ENCODE data around the gene RAB8A.
"Not testable (repeated sequence)": the region's sequence is repeated elsewhere in the genome, so short reads cannot be mapped to it uniquely, and the experiment has no call there.

The RAB8A gene

GRCh38 chr19:16170134-16170533, 58.4 kb downstream of the RAB8A start:
- Histone ChIP-seq H3K9me3 (ENCODE audit: low read length) (0 out of 2 replicates have a peak, but pooled peaks cover 2% of the 10 kb centered on the region), H3K36me3 (ENCODE audit: insufficient read depth, low read length) (no peaks in the 10 kb centered on the region; the same call in 1 of the 2 replicates), H3K9ac (ENCODE audit: low read length) (no peak overlapping the region), H3K27ac (ENCODE audit: low read depth, low read length, poor library complexity, severe bottlenecking) (no peak overlapping the region), H4K20me1 (ENCODE audit: insufficient read depth, low read length) (no peaks in the 10 kb centered on the region), H3K9me2 (ENCODE audit: low read depth, low read length) (no peaks in the 10 kb centered on the region), H3K4me2 (ENCODE audit: low read length) (no peak overlapping the region), H3K4me3 (ENCODE audit: low read depth, low read length, poor library complexity, severe bottlenecking) (no peak overlapping the region), H3K4me1 (ENCODE audit: insufficient read depth, low read length, severe bottlenecking) (no peaks in the 10 kb centered on the region), H2AFZ (ENCODE audit: low read length) (no peak overlapping the region), H3F3A (ENCODE audit: insufficient read depth, low read length) (no peaks in the 10 kb centered on the region), H3K79me2 (ENCODE audit: insufficient read depth, low read length) (no peaks in the 10 kb centered on the region), H3K27me3 (ENCODE audit: insufficient read depth, low read length) (no peaks in the 10 kb centered on the region)
- TF ChIP-seq CTCF (IDR thresholded peaks at IDR 0.05; ENCODE audit: low read length) (no peak), EZH2 (IDR thresholded peaks at IDR 0.05; ENCODE audit: borderline replicate concordance, low read length) (no peak)

GRCh38 chr19:16175954-16176353, 64.3 kb downstream of the RAB8A start:
- 0 out of 2 replicates have a peak, but pooled peaks cover 2% of the 10 kb centered on the region for H3K9me3 ChIP-seq (ENCODE audit: low read length)
- TF ChIP-seq EZH2 (IDR thresholded peaks at IDR 0.05; ENCODE audit: borderline replicate concordance, low read length) (no peak), CTCF (IDR thresholded peaks at IDR 0.05; ENCODE audit: low read length) (no peak)
- no peak overlapping the region for H3K4me3 ChIP-seq (ENCODE audit: low read depth, low read length, poor library complexity, severe bottlenecking)
- no peak overlapping the region for H2AFZ ChIP-seq (ENCODE audit: low read length)
- no peaks in the 10 kb centered on the region for H3K9me2 ChIP-seq (ENCODE audit: low read depth, low read length)
- no peaks in the 10 kb centered on the region for H4K20me1 ChIP-seq (ENCODE audit: insufficient read depth, low read length)
- H3K27me3 ChIP-seq (ENCODE audit: insufficient read depth, low read length): no peaks in the 10 kb centered on the region; the same call in 1 of the 2 replicates
- H3K4me2 ChIP-seq (ENCODE audit: low read length): no peak overlapping the region
- no peak overlapping the region for H3K27ac ChIP-seq (ENCODE audit: low read depth, low read length, poor library complexity, severe bottlenecking)
- H3K79me2 ChIP-seq (ENCODE audit: insufficient read depth, low read length): no peaks in the 10 kb centered on the region
- H3K36me3 ChIP-seq (ENCODE audit: insufficient read depth, low read length): no peaks in the 10 kb centered on the region; the same call in 1 of the 2 replicates
- H3F3A ChIP-seq (ENCODE audit: insufficient read depth, low read length): no peaks in the 10 kb centered on the region
- H3K4me1 ChIP-seq (ENCODE audit: insufficient read depth, low read length, severe bottlenecking): no peaks in the 10 kb centered on the region
- no peak overlapping the region for H3K9ac ChIP-seq (ENCODE audit: low read length)

DNA sequence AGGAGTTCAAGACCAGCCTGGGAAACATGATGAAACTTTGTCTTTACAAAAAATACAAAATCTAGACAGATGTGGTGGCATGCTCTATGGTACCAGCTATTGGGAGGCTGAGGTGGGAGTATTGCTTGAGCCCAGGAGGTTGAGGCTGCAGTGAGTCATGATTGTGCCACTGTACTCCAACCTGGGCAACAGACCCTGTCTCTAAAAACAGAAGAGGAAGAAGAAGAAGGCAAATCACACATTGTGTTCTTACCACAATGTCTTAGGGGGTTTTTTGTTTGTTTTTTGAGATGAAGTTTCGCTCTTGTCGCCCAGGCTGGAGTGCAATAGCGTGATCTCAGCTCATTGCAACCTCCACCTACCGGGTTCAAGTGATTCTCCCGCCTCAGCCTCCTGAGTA, 67.2 kb downstream of the RAB8A start:
- not testable (repeated sequence) for H3K4me3 ChIP-seq (ENCODE audit: low read depth, low read length, poor library complexity, severe bottlenecking); H3K79me2 ChIP-seq (ENCODE audit: insufficient read depth, low read length); H3F3A ChIP-seq (ENCODE audit: insufficient read depth, low read length); H4K20me1 ChIP-seq (ENCODE audit: insufficient read depth, low read length); H3K9me2 ChIP-seq (ENCODE audit: low read depth, low read length); H3K4me2 ChIP-seq (ENCODE audit: low read length); H3K36me3 ChIP-seq (ENCODE audit: insufficient read depth, low read length); H3K9me3 ChIP-seq (ENCODE audit: low read length); H3K27ac ChIP-seq (ENCODE audit: low read depth, low read length, poor library complexity, severe bottlenecking); H3K9ac ChIP-seq (ENCODE audit: low read length); H2AFZ ChIP-seq (ENCODE audit: low read length); H3K27me3 ChIP-seq (ENCODE audit: insufficient read depth, low read length)
- peaks cover 13% of the 10 kb centered on the region for H3K4me1 ChIP-seq (ENCODE audit: insufficient read depth, low read length, severe bottlenecking)

- Histone ChIP-seq H3F3A (ENCODE audit: insufficient read depth, low read length) (no peaks in the 10 kb centered on the region; the same call in 1 of the 2 replicates), H3K4me3 (ENCODE audit: low read depth, low read length, poor library complexity, severe bottlenecking) (no peak overlapping the region), H3K9ac (ENCODE audit: low read length) (no peak overlapping the region), H3K36me3 (ENCODE audit: insufficient read depth, low read length) (no peaks in the 10 kb centered on the region; the same call in 1 of the 2 replicates), H4K20me1 (ENCODE audit: insufficient read depth, low read length) (no peaks in the 10 kb centered on the region), H3K79me2 (ENCODE audit: insufficient read depth, low read length) (no peaks in the 10 kb centered on the region), H3K27me3 (ENCODE audit: insufficient read depth, low read length) (no peaks in the 10 kb centered on the region; the same call in 1 of the 2 replicates), H3K4me2 (ENCODE audit: low read length) (no peak overlapping the region), H2AFZ (ENCODE audit: low read length) (no peak overlapping the region), H3K9me2 (ENCODE audit: low read depth, low read length) (no peaks in the 10 kb centered on the region), H3K9me3 (ENCODE audit: low read length) (no peaks in the 10 kb centered on the region), H3K27ac (ENCODE audit: low read depth, low read length, poor library complexity, severe bottlenecking) (no peak overlapping the region), H3K4me1 (ENCODE audit: insufficient read depth, low read length, severe bottlenecking) (peaks cover 18% of the 10 kb centered on the region)
- TF ChIP-seq CTCF (IDR thresholded peaks at IDR 0.05; ENCODE audit: low read length) (no peak), EZH2 (IDR thresholded peaks at IDR 0.05; ENCODE audit: borderline replicate concordance, low read length) (no peak)
These were observed 68.9 kb downstream of the RAB8A start for GRCh38 chr19:16180611-16181010.
